Measurements from ENCODE around the gene FBXL5. TPM values are rescaled to one million over a fixed set of nuclear protein-coding genes. Genes with fewer than 3 reads are reported as not detected.

FBXL5 gene
- total RNA-seq, 4 donors from 2014 or later = 100 to 150 (median 134) TPM

DNA sequence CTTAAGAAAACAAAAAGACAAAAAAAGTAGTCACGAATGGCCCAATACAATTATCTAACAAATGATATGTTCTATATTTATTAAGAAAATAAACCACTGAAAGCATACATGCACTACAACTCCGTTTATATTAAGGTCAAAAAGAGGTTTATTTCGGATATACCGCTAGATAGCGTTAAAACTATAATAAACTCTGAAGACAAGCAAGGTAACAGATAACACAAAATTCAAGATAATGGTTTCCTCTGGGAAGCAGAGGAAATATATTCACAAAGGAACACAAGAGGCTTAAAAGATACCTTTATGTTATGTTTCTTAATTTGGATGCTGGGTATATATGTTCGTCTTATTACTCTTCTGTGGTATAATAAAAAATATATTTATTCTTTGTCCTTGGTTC is 21.7 kb upstream of the FBXL5 start:
- Histone ChIP-seq H3K36me3 (no peaks in the 10 kb centered on the region), H3K9me3 (no peaks in the 10 kb centered on the region), H3K4me1 (peaks cover 0 to 6% (median 4%) of the 10 kb centered on the region in 4 donors), H3K4me3 (no peak overlapping the region), H3K27ac (no peak overlapping the region), H3K27me3 (no peaks in the 10 kb centered on the region)
- WGBS, 2 donors = 90 to 95% methylated on average over 6 of the region's 6 CpGs
- TF ChIP-seq, protein P1, sequence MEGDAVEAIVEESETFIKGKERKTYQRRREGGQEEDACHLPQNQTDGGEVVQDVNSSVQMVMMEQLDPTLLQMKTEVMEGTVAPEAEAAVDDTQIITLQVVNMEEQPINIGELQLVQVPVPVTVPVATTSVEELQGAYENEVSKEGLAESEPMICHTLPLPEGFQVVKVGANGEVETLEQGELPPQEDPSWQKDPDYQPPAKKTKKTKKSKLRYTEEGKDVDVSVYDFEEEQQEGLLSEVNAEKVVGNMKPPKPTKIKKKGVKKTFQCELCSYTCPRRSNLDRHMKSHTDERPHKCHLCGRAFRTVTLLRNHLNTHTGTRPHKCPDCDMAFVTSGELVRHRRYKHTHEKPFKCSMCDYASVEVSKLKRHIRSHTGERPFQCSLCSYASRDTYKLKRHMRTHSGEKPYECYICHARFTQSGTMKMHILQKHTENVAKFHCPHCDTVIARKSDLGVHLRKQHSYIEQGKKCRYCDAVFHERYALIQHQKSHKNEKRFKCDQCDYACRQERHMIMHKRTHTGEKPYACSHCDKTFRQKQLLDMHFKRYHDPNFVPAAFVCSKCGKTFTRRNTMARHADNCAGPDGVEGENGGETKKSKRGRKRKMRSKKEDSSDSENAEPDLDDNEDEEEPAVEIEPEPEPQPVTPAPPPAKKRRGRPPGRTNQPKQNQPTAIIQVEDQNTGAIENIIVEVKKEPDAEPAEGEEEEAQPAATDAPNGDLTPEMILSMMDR (IDR thresholded peaks at IDR 0.05) = no peak
- TF ChIP-seq POLR2A (IDR thresholded peaks at IDR 0.05) (no peak), EP300 (IDR thresholded peaks at IDR 0.05) (no peak)
- DNase-seq (ENCODE audit: low spot score in 2 of 2) = no peak

DNA sequence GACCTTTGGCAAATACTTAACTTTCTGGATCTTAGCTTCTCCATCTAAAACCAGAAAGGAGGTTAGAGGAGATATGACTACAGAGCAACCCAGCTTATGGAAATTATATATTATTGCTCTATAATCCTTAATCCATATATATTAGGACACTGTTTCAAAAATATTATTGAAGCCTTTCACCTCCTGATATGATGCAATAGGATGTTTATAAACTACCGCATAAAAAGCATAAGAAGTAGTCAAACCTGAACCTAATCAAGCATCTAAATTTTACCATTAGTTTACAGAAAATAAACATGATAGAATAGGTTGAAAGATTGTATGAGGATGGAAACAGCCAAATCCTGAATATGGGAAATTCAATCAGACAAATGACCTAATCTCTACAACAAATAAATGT is 20.9 kb upstream of the FBXL5 start:
- Histone ChIP-seq H3K9me3 (no peaks in the 10 kb centered on the region), H3K27ac (no peak overlapping the region), H3K4me1 (peaks cover 0 to 3% (median 2%) of the 10 kb centered on the region in 4 donors), H3K36me3 (no peaks in the 10 kb centered on the region), H3K27me3 (no peaks in the 10 kb centered on the region), H3K4me3 (no peak overlapping the region)
- DNase-seq (ENCODE audit: low spot score in 2 of 2) = no peak
- 94 to 100% methylated on average over 1 of the region's 1 CpG for WGBS, 2 donors
- no peak for TF ChIP-seq POLR2A (IDR thresholded peaks at IDR 0.05)
- TF ChIP-seq, protein P1 (IDR thresholded peaks at IDR 0.05) = no peak
- no peak for TF ChIP-seq EP300 (IDR thresholded peaks at IDR 0.05)

DNA sequence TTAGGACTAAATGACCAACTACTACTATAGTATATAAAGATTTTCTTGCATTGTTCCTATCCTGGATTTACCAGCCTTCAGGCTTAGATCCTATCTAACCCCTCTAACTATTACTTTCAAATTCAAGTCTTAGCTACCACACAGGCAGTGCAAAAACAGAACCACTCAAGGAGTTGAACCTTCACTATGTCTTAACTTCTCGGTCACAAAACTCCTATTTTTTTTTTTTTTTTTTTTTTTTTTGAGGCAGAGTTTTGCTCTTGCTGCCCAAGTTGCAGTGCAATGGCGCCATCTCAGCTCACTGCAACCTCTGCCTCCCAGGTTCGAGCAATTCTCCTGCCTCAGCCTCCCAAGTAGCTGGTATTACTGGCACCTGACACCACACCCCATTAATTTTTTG is 20.2 kb upstream of the FBXL5 start:
- no peak overlapping the region for H3K4me3 ChIP-seq
- 84 to 90% methylated on average over 3 of the region's 3 CpGs for WGBS, 2 donors
- no peak for DNase-seq (ENCODE audit: low spot score in 2 of 2)
- H3K36me3 ChIP-seq = no peaks in the 10 kb centered on the region
- TF ChIP-seq, protein P1 (IDR thresholded peaks at IDR 0.05) = no peak
- no peak for TF ChIP-seq POLR2A (IDR thresholded peaks at IDR 0.05)
- TF ChIP-seq EP300 (IDR thresholded peaks at IDR 0.05) = no peak
- no peaks in the 10 kb centered on the region for H3K4me1 ChIP-seq
- no peak overlapping the region for H3K27ac ChIP-seq
- H3K27me3 ChIP-seq = no peaks in the 10 kb centered on the region
- no peaks in the 10 kb centered on the region for H3K9me3 ChIP-seq

DNA sequence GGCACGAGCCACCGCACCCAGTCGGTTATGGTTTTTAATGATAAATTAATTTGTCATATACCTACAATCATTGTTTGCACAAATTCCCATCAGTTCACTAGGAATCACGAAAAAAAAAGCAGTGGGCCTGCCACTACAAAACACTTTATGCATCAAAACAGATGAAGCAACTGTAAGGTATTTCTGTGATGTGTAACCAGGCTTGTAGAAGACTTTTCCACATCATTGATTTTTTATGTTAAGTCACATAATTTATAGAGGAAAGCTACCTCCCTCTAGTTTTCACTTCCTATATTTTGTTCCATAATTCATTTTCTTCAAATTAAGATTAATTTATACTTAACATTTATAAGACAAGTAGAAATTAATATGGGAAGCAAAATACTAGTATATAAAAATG is 19.8 kb upstream of the FBXL5 start:
- no peaks in the 10 kb centered on the region for H3K36me3 ChIP-seq
- WGBS, 2 donors = 95 to 98% methylated on average over 4 of the region's 4 CpGs
- TF ChIP-seq EP300 (IDR thresholded peaks at IDR 0.05) = no peak
- TF ChIP-seq, protein P1 (IDR thresholded peaks at IDR 0.05) = no peak
- H3K9me3 ChIP-seq = no peaks in the 10 kb centered on the region
- no peak overlapping the region for H3K4me3 ChIP-seq
- H3K27ac ChIP-seq = no peak overlapping the region
- no peaks in the 10 kb centered on the region for H3K27me3 ChIP-seq
- no peaks in the 10 kb centered on the region for H3K4me1 ChIP-seq
- DNase-seq (ENCODE audit: low spot score in 2 of 2) = no peak

DNA sequence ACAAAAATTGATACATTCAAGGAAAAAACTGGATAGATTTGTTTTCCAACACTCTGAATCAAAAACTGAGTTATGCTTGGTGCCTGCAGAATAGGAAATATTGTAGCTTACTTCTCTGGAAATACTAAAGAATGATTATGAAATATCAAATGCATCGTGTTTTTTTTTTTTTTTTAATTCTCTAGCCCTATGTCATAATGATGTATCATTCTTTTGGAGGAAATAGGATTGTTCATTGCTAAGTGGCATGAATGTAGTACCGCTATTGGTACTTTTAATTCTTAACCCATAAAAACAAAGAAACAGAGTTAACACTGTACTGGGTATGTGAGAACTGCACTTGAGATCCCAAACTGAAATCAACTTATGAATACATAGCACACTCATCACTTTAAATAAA is 18.9 kb upstream of the FBXL5 start:
- Histone ChIP-seq H3K4me1 (no peaks in the 10 kb centered on the region), H3K27me3 (no peaks in the 10 kb centered on the region), H3K27ac (no peak overlapping the region), H3K36me3 (no peaks in the 10 kb centered on the region), H3K4me3 (no peak overlapping the region), H3K9me3 (no peaks in the 10 kb centered on the region)
- no peak for TF ChIP-seq EP300 (IDR thresholded peaks at IDR 0.05)
- TF ChIP-seq POLR2A (IDR thresholded peaks at IDR 0.05) = no peak
- TF ChIP-seq, protein P1 (IDR thresholded peaks at IDR 0.05) = no peak
- 68 to 72% methylated on average over 2 of the region's 2 CpGs for WGBS, 2 donors
- no peak for DNase-seq (ENCODE audit: low spot score in 2 of 2)
